ENCODE results near the gene ZBTB46.
A peak's percentile ranks its signal among the peaks of the same experiment; 100 is the strongest.
"Not testable (repeated sequence)": the region's sequence is repeated elsewhere in the genome, so short reads cannot be mapped to it uniquely, and the experiment has no call there.

Gene ZBTB46

GRCh38 chr20:63815615-63816253 is 15.3 kb downstream of the ZBTB46 start:
- DNase-seq (ENCODE audit: low spot score): no peak

- DNase-seq (ENCODE audit: low spot score): no peak
Measured at GRCh38 chr20:63814891-63815614, 16.0 kb downstream of the ZBTB46 start.

- no peak for DNase-seq (ENCODE audit: low spot score)
Measured at GRCh38 chr20:63811491-63811875, 19.6 kb downstream of the ZBTB46 start.

- DNase-seq (ENCODE audit: low spot score): peak; percentile 25
Measured at GRCh38 chr20:63810730-63811490, 20.2 kb downstream of the ZBTB46 start.

DNA sequence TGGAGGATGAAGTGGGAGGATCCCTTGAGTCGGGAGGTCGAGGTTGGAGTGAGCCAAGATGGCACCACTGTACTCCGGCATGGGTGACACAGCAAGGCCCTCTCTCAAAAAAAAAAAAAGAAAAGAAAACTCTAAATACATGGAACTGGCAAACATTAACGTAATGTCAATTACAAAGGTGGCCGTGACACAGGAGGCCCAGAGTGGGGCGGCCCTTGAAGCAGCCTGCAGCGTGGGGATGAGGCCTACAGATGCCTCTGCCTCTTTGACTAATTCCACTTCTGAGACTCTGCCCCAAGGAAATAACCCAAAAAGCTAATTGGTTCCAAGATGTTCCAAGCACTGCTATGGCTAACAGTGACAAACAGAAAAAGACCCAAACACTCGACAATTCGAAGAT is 21.2 kb downstream of the ZBTB46 start:
- no peak for DNase-seq (ENCODE audit: low spot score)

DNA sequence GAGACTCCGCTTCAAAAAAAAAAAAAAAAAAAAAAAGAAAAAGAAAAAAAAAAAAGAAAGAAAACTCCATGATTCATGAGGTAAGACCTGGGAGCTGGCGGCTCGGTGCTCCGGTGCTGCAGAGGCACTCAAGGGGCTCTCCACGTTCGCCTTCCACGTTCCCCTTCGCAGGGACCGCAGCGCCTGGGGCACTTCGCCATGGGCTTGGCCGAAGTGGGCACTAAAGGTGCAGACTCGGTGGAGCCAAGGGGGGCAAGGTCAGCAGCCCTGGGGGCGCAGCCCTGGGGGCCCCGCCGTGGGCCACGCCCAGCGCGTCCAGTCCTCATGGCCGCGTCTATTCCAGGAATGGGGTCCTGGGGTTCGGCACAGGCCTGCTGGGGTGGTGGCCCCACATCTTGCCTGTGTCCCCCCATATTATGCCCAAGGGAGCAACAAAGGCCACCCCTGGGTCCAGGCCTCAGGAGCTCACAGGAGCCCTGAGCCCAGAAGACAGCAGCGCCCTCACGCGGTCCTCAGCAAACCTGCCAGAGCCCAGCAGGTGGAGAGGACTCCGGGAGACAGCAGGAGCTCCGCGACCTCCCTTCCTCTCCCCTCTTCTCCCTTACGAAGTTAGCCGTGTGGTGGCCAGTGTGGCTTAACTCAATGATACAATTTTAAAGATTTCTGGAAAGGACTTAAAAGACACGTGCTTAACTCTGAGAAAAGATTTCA is 21.9 kb downstream of the ZBTB46 start:
- no peak for DNase-seq (ENCODE audit: low spot score)

DNA sequence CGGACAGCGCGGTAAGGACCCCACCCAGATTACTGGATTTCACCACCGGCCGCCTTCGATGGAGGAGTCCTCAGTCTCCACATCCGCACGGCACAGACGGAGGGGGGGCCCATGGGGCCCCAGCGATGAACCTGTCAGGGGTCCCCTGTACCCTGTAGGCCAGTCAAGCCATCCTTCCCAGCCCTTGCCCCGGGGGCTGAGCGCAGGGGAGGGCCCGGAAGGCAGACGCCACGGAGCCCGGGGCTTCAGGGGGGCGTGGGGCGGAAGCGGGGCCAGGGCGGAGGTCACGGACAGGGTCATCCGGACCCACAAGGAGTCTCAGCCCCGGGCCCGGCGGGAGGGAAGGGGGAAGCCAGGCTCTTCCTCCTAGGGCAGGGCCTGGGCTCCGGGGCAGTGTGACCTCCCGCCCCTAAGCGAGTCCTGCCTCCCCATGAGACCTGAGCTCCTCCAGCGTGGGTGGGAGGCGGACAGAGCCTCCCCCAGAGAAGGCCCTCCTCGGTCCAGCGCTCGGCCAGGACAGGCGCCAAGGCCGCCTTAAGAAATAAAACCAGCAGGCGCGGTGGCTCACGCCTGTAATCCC is 22.8 kb downstream of the ZBTB46 start:
- no peak for DNase-seq (ENCODE audit: low spot score)

GRCh38 chr20:63807654-63808053 is 23.4 kb downstream of the ZBTB46 start:
- no peak for DNase-seq (ENCODE audit: low spot score)

DNA sequence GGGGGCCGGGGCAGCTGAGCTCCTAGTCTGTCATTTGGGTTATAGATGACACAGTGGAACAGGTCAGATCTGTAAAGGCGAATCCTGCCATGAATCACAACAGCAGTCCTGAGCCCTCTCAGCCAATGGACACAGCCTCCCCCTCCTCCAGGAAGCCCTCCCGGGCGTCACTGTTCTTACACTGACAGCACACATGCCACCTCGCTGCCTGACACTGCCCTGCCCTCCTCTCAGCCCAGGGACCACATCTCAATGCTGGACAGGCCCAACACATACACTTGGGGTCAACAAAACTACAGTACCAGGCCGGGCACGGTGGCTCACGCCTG is 26.8 kb downstream of the ZBTB46 start:
- no peak for DNase-seq (ENCODE audit: low spot score)

DNA sequence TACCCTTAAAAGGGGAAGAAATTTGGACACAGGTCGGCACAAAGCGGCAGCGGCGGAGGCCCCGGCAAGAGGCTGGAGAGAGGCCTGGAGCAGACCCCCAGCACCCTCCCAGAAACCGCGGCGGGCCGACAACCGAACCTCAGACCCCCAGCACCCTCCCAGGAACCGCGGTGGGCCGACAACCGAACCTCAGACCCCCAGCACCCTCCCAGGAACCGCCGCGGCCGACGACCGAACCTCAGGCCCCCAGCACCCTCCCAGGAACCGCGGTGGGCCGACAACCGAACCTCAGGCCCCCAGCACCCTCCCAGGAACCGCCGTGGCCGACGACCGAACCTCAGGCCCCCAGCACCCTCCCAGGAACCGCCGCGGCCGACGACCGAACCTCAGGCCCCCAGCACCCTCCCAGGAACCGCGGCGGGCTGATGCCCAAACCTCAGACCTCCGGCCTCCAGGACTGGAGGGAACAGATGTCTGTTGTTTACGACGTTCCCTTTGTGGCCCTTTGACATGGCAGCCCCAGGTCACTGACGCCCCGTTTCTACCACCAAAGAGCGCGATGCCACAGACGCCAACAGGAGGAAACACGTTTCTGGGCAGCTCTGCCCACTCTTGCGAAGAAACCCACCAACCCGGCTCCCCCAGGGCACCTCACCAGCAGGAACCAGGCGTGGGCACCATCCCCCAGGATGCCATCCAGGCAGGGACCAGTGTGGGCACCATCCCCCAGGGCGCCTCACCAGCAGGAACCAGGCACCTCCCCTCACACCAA is 28.4 kb downstream of the ZBTB46 start:
- no peak for DNase-seq (ENCODE audit: low spot score)

GRCh38 chr20:63801174-63801573 is 29.9 kb downstream of the ZBTB46 start:
- not testable (repeated sequence) for DNase-seq (ENCODE audit: low spot score)

DNA sequence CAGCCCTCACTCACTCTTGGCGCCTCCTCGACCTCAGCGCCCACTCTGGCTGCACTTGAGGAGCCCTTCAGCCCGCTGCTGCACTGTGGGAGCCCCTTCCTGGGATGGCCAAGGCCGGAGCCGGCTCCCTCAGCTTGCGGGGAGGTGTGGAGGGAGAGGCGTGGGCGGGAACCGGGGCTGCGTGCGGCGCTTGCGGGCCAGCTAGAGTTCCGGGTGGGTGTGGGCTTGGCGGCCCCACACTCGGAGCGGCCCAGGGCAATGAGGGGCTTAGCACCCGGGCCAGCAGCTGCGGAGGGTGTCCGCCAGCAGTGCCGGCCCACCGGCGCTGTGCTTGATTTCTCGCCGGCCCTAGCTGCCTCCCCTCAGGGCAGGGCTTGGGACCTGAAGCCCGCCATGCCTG is 30.7 kb downstream of the ZBTB46 start:
- not testable (repeated sequence) for DNase-seq (ENCODE audit: low spot score)

GRCh38 chr20:63799127-63799526 is 31.9 kb downstream of the ZBTB46 start:
- not testable (repeated sequence) for DNase-seq (ENCODE audit: low spot score)

GRCh38 chr20:63797175-63797574 is 33.9 kb downstream of the ZBTB46 start:
- DNase-seq (ENCODE audit: low spot score): not testable (repeated sequence)

DNA sequence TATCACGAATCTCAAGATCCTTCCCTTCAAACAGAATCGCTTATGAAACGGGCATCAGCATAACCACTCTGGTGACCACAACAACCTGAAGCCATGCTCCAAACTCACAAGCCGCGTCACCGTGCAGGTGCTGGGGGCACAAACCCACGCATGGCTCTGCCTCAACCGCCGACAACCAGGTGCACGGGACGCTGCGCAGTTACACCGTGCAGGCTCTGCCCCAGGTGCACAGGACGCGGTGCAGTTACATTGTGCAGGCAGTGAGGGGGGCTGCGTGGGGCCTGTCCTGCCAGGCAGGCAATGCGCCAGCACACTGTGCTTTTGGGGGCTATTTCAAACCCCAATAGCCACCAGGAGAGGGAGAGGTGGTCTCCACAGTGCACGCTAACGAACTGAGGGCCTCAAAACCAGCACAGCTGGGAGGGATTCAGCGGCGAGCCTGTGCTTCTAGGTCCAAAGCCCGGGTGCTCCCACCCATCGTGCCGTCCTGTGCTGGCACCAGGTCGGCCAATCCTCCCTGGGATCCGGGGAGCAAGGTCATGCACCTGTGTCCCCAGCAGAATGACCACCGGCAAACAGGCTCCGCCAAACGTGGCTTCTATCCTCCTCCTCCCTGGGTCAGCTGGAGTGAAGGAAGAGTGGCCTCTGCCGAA is 35.8 kb downstream of the ZBTB46 start:
- no peak for DNase-seq (ENCODE audit: low spot score)

DNA sequence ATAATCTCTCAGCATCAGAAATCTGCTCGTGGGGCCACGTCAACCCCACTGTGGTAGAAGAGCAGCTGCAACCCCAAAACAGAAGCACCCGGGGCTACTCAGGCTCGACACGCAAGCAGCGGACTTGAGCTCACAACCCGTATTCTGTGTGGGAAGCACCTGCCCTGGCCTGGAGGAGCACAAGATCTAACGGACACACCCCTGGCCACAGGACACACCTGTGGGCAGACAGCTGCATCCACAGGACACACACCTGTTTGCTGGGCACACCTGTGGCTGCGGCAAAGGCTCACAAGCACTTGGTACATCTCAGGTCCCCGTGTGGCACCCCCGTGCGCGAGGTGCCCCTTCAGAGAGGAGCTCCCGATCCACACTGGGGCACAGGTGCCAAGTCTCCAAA is 36.5 kb downstream of the ZBTB46 start:
- no peak for DNase-seq (ENCODE audit: low spot score)

GRCh38 chr20:63792866-63793265 is 38.2 kb downstream of the ZBTB46 start:
- DNase-seq (ENCODE audit: low spot score): no peak

DNA sequence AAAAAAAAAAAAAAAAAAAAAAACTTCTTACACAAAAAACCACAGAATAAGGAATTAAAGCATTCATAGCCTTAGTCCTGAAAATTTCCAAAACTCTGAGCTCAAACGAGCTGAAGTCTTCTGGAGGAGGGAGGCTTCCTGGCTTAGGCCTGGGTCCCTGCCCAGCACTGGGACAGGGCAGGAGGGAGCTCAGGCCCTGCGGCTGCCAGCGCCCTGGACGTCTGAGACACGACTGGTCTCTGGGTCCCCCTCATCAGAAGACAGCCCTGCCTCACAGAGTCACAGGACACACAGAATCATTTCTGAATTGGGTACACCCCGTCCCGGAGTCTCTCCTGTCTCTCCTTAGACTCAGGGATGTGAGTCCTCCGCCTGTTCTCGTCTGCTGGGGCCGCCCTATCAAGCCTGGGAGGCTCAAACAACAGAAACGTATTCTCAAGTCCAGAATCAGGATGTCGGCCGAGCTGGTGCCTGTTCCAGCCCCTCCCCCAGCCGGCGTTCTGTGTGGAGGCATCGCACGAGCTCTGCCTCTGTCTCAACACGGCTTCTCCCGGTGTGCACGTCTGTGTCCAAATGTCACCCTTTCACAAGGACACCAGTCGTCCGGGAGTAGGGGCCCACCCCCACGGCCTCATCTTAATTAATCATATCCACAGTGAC is 39.4 kb downstream of the ZBTB46 start:
- peak; percentile 29 for DNase-seq (ENCODE audit: low spot score)

DNA sequence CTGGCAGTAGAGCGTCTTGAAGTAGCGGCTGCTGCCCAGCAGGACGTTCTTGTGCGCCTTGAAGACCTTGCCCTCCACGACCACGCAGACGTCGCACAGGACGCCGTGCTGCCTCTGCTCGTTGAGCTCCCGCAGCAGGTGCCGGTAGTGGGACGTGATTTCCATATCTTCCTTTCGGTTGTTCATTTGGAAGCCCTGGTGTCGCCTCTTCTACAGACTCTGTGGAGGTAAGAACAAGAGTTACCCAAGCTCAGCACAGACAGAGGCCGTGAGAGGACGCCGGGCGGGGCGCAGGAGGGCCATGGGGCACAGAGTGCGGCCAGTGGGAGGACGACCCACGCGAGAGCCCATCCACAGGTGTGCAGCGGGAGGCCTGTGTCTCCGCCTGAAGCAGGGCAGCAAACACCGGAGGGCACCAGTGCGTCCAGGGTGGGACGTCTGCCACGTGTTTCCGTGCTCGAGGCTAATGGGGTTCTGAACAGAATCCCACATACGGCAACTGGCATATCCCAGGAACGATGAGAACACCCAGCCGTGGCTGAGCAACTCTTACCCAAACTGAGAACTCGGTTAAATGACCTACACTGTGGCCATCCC is 40.4 kb downstream of the ZBTB46 start:
- DNase-seq (ENCODE audit: low spot score): no peak
